OCI-LY1 (cell line): ENCODE measurements around the gene PRR23A.

Experiments
- H2AFZ ChIP-seq: fragments of 200-600 bp; sonication (generic), shearing (Covaris generic); 2 replicates; pipeline ENCODE4 v1.6.0; 2014; ENCODE audit warnings: antibody characterized with exemption, mild to moderate bottlenecking, low read length
- H3F3A ChIP-seq: fragments of 200-600 bp; sonication (generic), shearing (Covaris generic); 2 replicates; pipeline ENCODE4 v1.6.0; 2014; ENCODE audit warnings: mild to moderate bottlenecking, antibody characterized with exemption, low read length, moderate library complexity; ENCODE audit not compliant: insufficient read depth
- H3K27ac ChIP-seq: fragments of 200-600 bp; sonication (generic); 2 replicates; pipeline ENCODE4 v1.5.1; 2014; ENCODE audit warnings: low read length, mixed run types, mild to moderate bottlenecking, low read depth; ENCODE audit not compliant: poor library complexity, severe bottlenecking
- H3K27me3 ChIP-seq: fragments of 200-600 bp; sonication (generic); 2 replicates; pipeline ENCODE4 v1.6.0; 2014; ENCODE audit warnings: antibody characterized with exemption, mild to moderate bottlenecking, low read length, moderate library complexity; ENCODE audit not compliant: insufficient read depth
- H3K36me3 ChIP-seq: fragments of 200-600 bp; sonication (generic); 2 replicates; pipeline ENCODE4 v1.6.1; 2014; ENCODE audit warnings: mild to moderate bottlenecking, antibody characterized with exemption, low read length, moderate library complexity, mixed read lengths; ENCODE audit not compliant: insufficient read depth
- H3K4me1 ChIP-seq: fragments of 200-600 bp; sonication (generic); 2 replicates; pipeline ENCODE4 v1.5.1; 2014; ENCODE audit warnings: mild to moderate bottlenecking, low read length, moderate library complexity; ENCODE audit not compliant: insufficient read depth, severe bottlenecking
- H3K4me2 ChIP-seq: fragments of 200-600 bp; sonication (generic), shearing (Covaris generic); 2 replicates; pipeline ENCODE4 v1.6.1; 2014; ENCODE audit warnings: low read length
- H3K4me3 ChIP-seq: fragments of 200-600 bp; sonication (generic); 2 replicates; pipeline ENCODE4 v1.5.1; 2014; ENCODE audit warnings: low read length, low read depth, mild to moderate bottlenecking, mixed read lengths; ENCODE audit not compliant: poor library complexity, severe bottlenecking
- H3K79me2 ChIP-seq: fragments of 200-600 bp; shearing (Covaris generic); 2 replicates; pipeline ENCODE4 v1.6.1; 2016; ENCODE audit warnings: mixed run types, low read length, mixed read lengths; ENCODE audit not compliant: insufficient read depth
- H3K9ac ChIP-seq: fragments of 200-600 bp; sonication (generic), shearing (Covaris generic); 2 replicates; pipeline ENCODE4 v1.6.1; 2014; ENCODE audit warnings: mild to moderate bottlenecking, low read length, mixed read lengths
- H3K9me2 ChIP-seq: fragments of 200-600 bp; sonication (generic), shearing (Covaris generic); 2 replicates; pipeline ENCODE4 v1.6.1; 2014; ENCODE audit warnings: low read depth, mild to moderate bottlenecking, low read length, mixed read lengths
- H3K9me3 ChIP-seq: fragments of 200-600 bp; shearing (Covaris generic); 2 replicates; pipeline ENCODE4 v1.6.1; 2014; ENCODE audit warnings: low read length, mixed read lengths
- H4K20me1 ChIP-seq: fragments of 200-600 bp; sonication (generic), shearing (Covaris generic); 2 replicates; pipeline ENCODE4 v1.6.0; 2016; ENCODE audit warnings: mild to moderate bottlenecking, low read length; ENCODE audit not compliant: insufficient read depth
- EZH2 ChIP-seq: fragments of 200-600 bp; sonication (generic), shearing (Covaris generic); IDR thresholded peaks from 2 replicates; pipeline ENCODE4 v1.8.0; 2017; ENCODE audit warnings: borderline replicate concordance, mixed run types, mild to moderate bottlenecking, antibody characterized with exemption, low read length, moderate library complexity, mixed read lengths
- TF ChIP-seq, protein P1 (sequence below): fragments of 200-600 bp; sonication (generic), shearing (Covaris generic); IDR thresholded peaks from 2 replicates; pipeline ENCODE4 v1.5.1; 2017; ENCODE audit warnings: mild to moderate bottlenecking, antibody characterized with exemption, low read length, moderate library complexity, mixed read lengths

PRR23A gene

DNA sequence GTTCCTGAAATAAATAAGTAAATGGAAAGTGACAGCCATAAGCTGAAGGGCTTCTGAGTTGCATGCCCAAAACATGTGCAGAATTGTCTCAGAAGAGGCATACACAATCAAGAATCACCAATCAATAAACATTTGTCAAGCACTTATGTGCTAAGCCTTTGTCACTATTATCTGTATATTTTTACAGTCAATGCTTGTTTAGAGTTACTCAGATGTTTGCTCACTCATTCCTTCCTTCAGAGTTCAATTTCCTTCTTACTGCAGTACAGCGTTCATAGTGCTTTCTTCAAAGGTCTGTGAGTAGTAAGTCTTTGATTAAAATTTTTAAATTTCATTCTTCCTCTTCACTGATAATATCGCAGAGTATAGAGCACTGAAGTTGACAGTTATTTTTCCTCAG is 41.8 kb downstream of the PRR23A start:
- Histone ChIP-seq H3K9ac (no peak overlapping the region), H3K27me3 (peaks cover 10% of the 10 kb centered on the region; the same call in 1 of the 2 replicates), H3K27ac (no peak overlapping the region), H3K4me3 (no peak overlapping the region), H3K9me3 (peaks cover 12% of the 10 kb centered on the region; the same call in 1 of the 2 replicates), H3K79me2 (no peaks in the 10 kb centered on the region), H3F3A (no peaks in the 10 kb centered on the region), H2AFZ (no peak overlapping the region), H3K4me2 (no peak overlapping the region), H3K36me3 (no peaks in the 10 kb centered on the region), H3K4me1 (peaks cover 3% of the 10 kb centered on the region), H3K9me2 (no peaks in the 10 kb centered on the region), H4K20me1 (no peaks in the 10 kb centered on the region)
- TF ChIP-seq, protein P1, sequence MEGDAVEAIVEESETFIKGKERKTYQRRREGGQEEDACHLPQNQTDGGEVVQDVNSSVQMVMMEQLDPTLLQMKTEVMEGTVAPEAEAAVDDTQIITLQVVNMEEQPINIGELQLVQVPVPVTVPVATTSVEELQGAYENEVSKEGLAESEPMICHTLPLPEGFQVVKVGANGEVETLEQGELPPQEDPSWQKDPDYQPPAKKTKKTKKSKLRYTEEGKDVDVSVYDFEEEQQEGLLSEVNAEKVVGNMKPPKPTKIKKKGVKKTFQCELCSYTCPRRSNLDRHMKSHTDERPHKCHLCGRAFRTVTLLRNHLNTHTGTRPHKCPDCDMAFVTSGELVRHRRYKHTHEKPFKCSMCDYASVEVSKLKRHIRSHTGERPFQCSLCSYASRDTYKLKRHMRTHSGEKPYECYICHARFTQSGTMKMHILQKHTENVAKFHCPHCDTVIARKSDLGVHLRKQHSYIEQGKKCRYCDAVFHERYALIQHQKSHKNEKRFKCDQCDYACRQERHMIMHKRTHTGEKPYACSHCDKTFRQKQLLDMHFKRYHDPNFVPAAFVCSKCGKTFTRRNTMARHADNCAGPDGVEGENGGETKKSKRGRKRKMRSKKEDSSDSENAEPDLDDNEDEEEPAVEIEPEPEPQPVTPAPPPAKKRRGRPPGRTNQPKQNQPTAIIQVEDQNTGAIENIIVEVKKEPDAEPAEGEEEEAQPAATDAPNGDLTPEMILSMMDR = no peak
- TF ChIP-seq EZH2 = no peak

DNA sequence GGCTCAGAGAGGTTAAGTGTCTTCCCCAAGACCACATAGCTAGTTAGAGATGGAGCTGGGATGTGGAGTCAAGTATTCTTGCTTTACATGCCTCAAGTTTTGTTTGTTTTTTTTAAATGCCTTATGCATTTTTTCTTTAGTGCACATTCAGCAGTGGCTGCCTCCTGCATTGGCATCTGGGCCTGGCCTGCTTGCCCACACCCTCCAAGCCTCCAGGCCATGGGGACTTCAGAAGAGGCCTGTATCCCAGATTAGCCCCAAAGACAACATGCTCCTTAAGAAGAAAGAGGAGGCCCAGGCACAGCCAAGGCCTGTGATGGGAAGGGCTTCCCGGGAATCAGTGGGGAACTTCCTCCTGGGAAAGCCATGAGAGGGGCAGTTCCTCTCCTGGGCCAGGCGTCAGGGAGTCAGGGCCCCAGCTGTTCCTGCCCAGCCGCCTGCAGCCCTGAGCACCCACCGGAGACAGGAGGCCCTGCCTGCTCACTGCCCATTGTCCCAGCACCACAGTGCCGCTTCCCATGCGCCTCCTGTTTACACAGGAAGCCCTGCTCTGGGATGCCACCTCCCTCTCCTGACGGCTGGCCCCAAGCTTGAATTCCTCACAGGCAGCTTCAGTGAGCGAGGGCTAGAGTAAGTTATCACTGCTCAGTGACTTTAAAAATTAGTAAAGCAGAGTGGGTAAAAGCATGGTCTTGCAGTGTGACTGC is 43.1 kb downstream of the PRR23A start:
- Histone ChIP-seq H3K4me2 (no peak overlapping the region), H3K27ac (no peak overlapping the region), H3F3A (no peaks in the 10 kb centered on the region), H3K27me3 (peaks cover 10% of the 10 kb centered on the region; the same call in 1 of the 2 replicates), H4K20me1 (no peaks in the 10 kb centered on the region), H3K9me3 (peaks cover 12% of the 10 kb centered on the region; the same call in 1 of the 2 replicates), H3K36me3 (no peaks in the 10 kb centered on the region), H3K9me2 (no peaks in the 10 kb centered on the region), H3K4me1 (peaks cover 3% of the 10 kb centered on the region), H3K4me3 (no peak overlapping the region), H2AFZ (no peak overlapping the region), H3K79me2 (no peaks in the 10 kb centered on the region), H3K9ac (no peak overlapping the region)
- TF ChIP-seq, protein P1 = no peak
- no peak for TF ChIP-seq EZH2

DNA sequence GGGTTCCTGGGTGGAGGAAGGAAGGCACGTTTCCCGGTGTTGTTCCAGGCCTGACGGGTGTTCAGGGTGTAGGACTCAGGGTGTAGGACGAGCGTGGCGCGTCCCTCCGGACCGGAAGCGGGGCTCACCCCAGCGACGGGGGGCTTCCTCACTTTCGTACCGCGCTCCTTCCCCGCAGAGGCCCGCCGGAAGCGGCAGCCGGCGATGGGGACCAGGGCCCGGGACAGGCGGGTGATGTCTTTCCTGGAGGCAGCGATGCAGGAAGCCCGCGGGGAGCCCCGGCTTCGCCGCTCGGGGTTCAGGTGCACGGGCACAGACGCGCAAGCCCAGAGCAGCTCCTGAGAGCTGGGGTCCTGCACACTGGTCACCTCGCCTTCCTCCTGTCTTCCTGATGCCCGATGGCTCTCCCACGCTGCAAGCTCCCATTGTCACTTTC is 45.6 kb downstream of the PRR23A start:
- H3K9me3 ChIP-seq = peaks cover 8% of the 10 kb centered on the region; the same call in 1 of the 2 replicates
- H3K27me3 ChIP-seq = peaks cover 8% of the 10 kb centered on the region; the same call in 1 of the 2 replicates
- no peaks in the 10 kb centered on the region for H3K9me2 ChIP-seq
- no peaks in the 10 kb centered on the region for H3F3A ChIP-seq
- no peaks in the 10 kb centered on the region for H3K36me3 ChIP-seq
- peaks cover 3% of the 10 kb centered on the region for H3K4me1 ChIP-seq
- TF ChIP-seq EZH2 = no peak
- TF ChIP-seq, protein P1 = no peak
- no peak overlapping the region for H3K9ac ChIP-seq
- no peaks in the 10 kb centered on the region for H3K79me2 ChIP-seq
- H3K4me3 ChIP-seq = peak overlapping the region; percentile 11
- H4K20me1 ChIP-seq = no peaks in the 10 kb centered on the region
- no peak overlapping the region for H2AFZ ChIP-seq
- peak overlapping the region; percentile 22; the same call in 1 of the 2 replicates for H3K4me2 ChIP-seq
- H3K27ac ChIP-seq = no peak overlapping the region
